AG20443 (cell line): ENCODE data around the gene PSMA7.

Experiments
- DNase-seq: peaks from one replicate; pipeline ENCODE4 v3.0.0; 2012; ENCODE audit warnings: low spot score, mixed read lengths

The PSMA7 gene

GRCh38 chr20:62171245-62171644 is 28.1 kb upstream of the PSMA7 start:
- no peak for DNase-seq

GRCh38 chr20:62170536-62170935 is 27.3 kb upstream of the PSMA7 start:
- DNase-seq, result no peak

GRCh38 chr20:62168890-62169435 is 25.8 kb upstream of the PSMA7 start:
- no peak for DNase-seq

GRCh38 chr20:62168061-62168460 is 24.9 kb upstream of the PSMA7 start:
- DNase-seq, result no peak

- no peak for DNase-seq
These were observed 24.3 kb upstream of the PSMA7 start for GRCh38 chr20:62167474-62167873.

GRCh38 chr20:62165762-62166399 is 22.7 kb upstream of the PSMA7 start:
- DNase-seq, result no peak

- DNase-seq, result no peak
These were observed 21.9 kb upstream of the PSMA7 start for GRCh38 chr20:62164879-62165761.

- no peak for DNase-seq
These were observed 21.0 kb upstream of the PSMA7 start for GRCh38 chr20:62163986-62164762.

- no peak for DNase-seq
These were observed 20.3 kb upstream of the PSMA7 start for GRCh38 chr20:62163485-62163865.

- no peak for DNase-seq
These were observed 19.7 kb upstream of the PSMA7 start for GRCh38 chr20:62162765-62163484.

- DNase-seq, result no peak
These were observed 18.2 kb upstream of the PSMA7 start for GRCh38 chr20:62161347-62161746.

- DNase-seq, result no peak
These were observed 17.7 kb upstream of the PSMA7 start for GRCh38 chr20:62160876-62161275.

GRCh38 chr20:62160253-62160652 is 17.1 kb upstream of the PSMA7 start:
- no peak for DNase-seq

GRCh38 chr20:62159839-62160238 is 16.6 kb upstream of the PSMA7 start:
- DNase-seq, result no peak

GRCh38 chr20:62159052-62159451 is 15.9 kb upstream of the PSMA7 start:
- no peak for DNase-seq

- DNase-seq, result no peak
These were observed 15.3 kb upstream of the PSMA7 start for GRCh38 chr20:62158541-62158940.

GRCh38 chr20:62158088-62158400 is 14.8 kb upstream of the PSMA7 start:
- no peak for DNase-seq

GRCh38 chr20:62157387-62158087 is 14.3 kb upstream of the PSMA7 start:
- DNase-seq, result no peak

GRCh38 chr20:62156592-62157386 is 13.6 kb upstream of the PSMA7 start:
- peak; percentile 88 for DNase-seq

- no peak for DNase-seq
These were observed 13.0 kb upstream of the PSMA7 start for GRCh38 chr20:62156254-62156556.
